ENCODE measurements around the gene CPEB3. TPM values are rescaled to one million over a fixed set of nuclear protein-coding genes. Genes with fewer than 3 reads are reported as not detected.
"Not testable (repeated sequence)": the region's sequence is repeated elsewhere in the genome, so short reads cannot be mapped to it uniquely, and the experiment has no call there.

The CPEB3 gene
- total and polyA plus RNA-seq, 9 of the 15 experiments (the other 6 are each of a cell fraction or from before 2014, with no cell fraction given) = 0.15 to 1.2 (median 0.51) TPM

DNA sequence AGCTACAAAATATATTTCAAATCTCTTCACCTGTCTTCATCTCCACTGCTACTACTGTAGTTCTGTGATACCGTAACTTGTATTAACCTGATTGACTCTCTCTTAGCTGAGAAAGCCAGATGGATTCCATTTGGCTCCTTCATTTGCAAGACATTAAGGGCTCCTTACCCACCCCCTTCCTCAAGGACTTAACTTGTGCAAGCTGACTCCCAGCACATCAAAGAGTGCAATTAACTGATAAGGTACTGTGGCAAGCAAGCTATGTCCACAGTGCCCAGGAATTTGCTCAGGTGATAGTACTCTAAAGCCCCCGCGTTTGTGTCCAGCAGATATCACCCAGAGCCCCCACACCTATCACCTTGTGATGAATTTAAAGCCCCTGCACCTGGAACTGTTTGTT, 257.8 kb downstream of the CPEB3 start:
- H3K27me3 ChIP-seq (ENCODE audit: control insufficient read depth in 2 of 2, insufficient read depth in 2 of 2, low read length in 2 of 2); H3K4me3 ChIP-seq; FAIRE-seq; CTCF ChIA-PET (ENCODE audit: low intra/inter-chr PET ratio); H3K79me2 ChIP-seq (ENCODE audit: control insufficient read depth, insufficient read depth, low read length); H3K9me1 ChIP-seq (ENCODE audit: control insufficient read depth, insufficient read depth, low read length); H3K4me2 ChIP-seq (ENCODE audit: insufficient read depth, low read length); ATAC-seq; H3K9me3 ChIP-seq (replicated peaks; ENCODE audit: control insufficient read depth, insufficient read depth, low read depth, low read length); H3K27ac ChIP-seq (ENCODE audit: extremely low read depth, low read depth, low read length); H3K4me1 ChIP-seq (replicated peaks in 1 of 2; ENCODE audit: control insufficient read depth in 2 of 2, insufficient read depth in 2 of 2, low read length in 2 of 2); H2AFZ ChIP-seq (ENCODE audit: low read depth, low read length); intact Hi-C loops (cut with micrococcal nuclease); H3K9ac ChIP-seq (ENCODE audit: insufficient read depth in 1 of 2, low read depth in 2 of 2, low read length in 2 of 2); in situ Hi-C loops (cut with MboI); H4K20me1 ChIP-seq (replicated peaks; ENCODE audit: control insufficient read depth, insufficient read depth, low read length); BruUV-seq (replicated peaks); TF ChIP-seq TEAD4 (CRISPR knock-in tag; IDR thresholded peaks at IDR 0.05; ENCODE audit: borderline replicate concordance): not testable (repeated sequence)
- POLR2A ChIA-PET = interaction anchor here (0.7 to 1.2 kb wide), 3 partner anchors 8 to 216 kb away, joined by 3 read pairs; no protein-coding TSS in a partner anchor
- peak; percentile 39; the same call in 1 of the 2 replicates for TF ChIP-seq TEAD4 (IDR thresholded peaks at IDR 0.05; ENCODE audit: low read length)
- TF ChIP-seq CBFA2T2 (conservative IDR thresholded peaks at IDR 0.05) = peak; percentile 57
- TF ChIP-seq TCF7 (IDR thresholded peaks at IDR 0.05; ENCODE audit: borderline replicate concordance) = peak; percentile 76; the same call in 1 of the 2 replicates
- peak; percentile 36; the same call in 1 of the 2 replicates for TF ChIP-seq LEF1 (IDR thresholded peaks at IDR 0.05)
- TF ChIP-seq NCOR1 (IDR thresholded peaks at IDR 0.05) = peak; percentile 26; the same call in 1 of the 2 replicates
- peak; percentile 68 for TF ChIP-seq CBFA2T3 (IDR thresholded peaks at IDR 0.05)
- TF ChIP-seq CEBPB (tag; IDR thresholded peaks at IDR 0.05) = 0 out of 2 replicates have a peak, but pooled peaks have one; percentile 7
- peak; percentile 41 for TF ChIP-seq ARID1B (IDR thresholded peaks at IDR 0.05)
- peak; percentile 57 for TF ChIP-seq TCF3 (CRISPR knock-in tag; IDR thresholded peaks at IDR 0.05)
- peak; percentile 32; the same call in 1 of the 2 replicates for TF ChIP-seq TAL1 (IDR thresholded peaks at IDR 0.05)
- WGBS (ENCODE audit: insufficient coverage, low coverage, missing lambda C conversion rate) = 27% methylated on average over 3 of the region's 3 CpGs
- peak in 1 of 4 experiments; percentile 15 for DNase-seq (ENCODE audit: extremely low read depth in 1 of 4, low spot score in 3 of 4)
- peaks cover 45% of the 10 kb centered on the region; the same call in 2 of the 3 replicates for H3K36me3 ChIP-seq (ENCODE audit: control insufficient read depth, insufficient read depth, low read length)

Data from K562 (cell line).